NCI-H2107 (cell line): ENCODE results near the gene FBXO42.
A peak's percentile ranks its signal among the peaks of the same experiment; 100 is the strongest.
"Not testable (repeated sequence)": the region's sequence is repeated elsewhere in the genome, so short reads cannot be mapped to it uniquely, and the experiment has no call there.

Source experiments
- DNase-seq: peaks from one replicate; lab custom pipeline; 2025; lab: John Stamatoyannopoulos, UW

Gene FBXO42

DNA sequence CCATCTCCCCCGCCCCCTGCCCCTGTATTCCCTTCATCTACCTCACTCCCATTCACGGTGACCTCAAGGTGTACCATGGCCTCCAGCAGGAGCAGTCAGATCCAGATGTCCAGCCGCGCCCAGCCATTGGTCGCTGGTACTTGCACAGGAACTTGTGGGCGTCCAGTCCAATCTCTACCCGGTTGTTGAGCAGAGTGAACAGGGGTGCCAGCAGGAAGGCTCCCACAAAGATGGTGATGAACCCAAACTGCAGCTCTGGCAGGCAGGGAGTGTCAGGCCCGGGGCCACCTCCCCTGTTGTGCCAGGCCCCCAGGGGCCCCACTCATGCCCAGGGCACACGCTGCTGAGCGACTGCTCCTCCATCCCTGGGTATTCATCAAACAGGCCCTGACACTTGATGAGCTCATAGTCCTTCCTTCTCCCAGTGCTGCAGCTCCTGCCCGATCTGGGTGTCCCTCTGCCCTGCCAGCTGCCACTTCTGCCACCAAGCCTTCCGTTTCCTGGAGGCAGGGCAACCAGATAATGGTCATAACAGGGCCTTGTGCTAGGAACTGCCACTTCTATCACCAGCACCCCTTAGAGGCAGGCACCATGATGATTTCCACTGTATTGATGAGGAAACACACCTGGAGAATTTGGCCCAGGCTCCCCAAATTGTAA is 134.1 kb downstream of the FBXO42 start:
- no peak for DNase-seq

DNA sequence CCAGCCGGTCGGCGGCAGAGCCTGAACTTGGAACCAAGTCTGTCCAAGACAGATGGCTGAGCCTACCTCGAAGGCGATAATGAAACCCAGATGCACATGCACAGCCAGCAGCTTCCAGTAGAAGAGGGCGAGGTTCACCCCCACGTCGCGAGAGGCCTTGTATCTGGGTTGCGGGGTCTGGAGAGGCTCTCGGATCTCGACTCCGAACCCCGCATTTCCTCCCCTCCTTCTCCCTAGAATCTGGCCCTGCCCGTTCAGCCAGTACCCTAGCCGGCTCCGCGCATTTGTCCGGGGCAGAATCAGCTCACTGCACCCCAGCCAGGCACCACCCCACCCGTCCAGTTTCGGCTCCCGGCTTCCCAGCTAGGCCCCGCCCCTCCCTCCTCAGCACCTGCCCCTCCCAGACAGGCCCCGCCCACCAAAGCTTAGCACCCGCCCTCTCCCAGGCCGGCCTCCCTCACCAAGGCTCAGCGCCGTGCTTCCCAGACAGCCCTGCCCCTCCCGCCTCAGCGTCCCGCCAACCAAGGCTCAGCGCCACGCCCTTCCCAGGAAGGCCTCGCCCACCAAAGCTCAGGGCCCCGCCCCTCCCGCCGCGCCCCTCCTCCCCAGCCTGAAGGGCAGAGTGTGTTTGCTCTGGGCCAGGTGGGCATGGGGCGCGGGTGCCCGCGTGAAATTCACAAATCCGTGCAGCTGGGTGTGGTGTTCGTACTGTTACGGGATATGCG is 135.1 kb downstream of the FBXO42 start:
- DNase-seq, result peak; percentile 95

DNA sequence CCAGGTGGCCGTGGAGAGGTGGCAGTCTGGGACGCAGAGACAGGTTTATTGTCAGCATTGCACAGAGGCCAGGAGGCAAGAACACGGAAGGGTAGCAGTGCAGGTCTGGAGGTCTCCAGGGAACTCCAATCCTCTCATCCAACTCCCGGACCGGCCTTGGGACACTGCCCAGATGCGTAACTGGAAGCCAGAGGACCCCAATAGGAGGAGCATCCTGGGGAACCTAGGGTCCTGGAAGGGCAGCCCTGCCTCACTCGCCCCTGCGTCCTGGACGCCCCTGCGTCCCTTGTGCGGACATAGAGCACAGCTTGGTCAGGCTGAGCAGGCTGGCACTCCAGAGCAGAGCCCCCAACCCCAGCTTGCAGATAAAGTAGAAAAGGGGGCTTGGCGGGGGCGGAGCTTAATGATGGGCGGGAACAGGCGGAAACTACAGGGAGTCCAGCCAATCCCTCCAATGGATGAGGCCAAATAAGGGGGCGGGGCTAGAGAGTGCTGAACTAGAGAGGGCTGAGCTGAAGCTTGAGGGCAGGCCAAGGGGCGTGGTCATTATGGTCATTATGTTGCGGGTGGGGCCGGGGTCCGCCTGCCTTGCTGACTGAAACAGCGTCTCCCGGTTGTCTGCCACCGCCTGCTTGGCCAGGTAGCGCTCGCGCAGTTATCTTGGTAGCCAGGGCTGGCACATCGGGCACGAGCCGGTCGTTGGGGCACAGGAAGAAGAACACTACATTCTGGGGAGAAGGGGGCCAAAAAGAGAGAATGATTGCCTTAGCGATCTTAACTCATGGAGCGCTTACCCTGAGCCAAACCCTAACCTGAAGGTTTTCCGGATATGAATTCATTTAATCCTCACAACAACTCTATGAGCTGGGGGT is 136.2 kb downstream of the FBXO42 start:
- DNase-seq, result peak; percentile 26

DNA sequence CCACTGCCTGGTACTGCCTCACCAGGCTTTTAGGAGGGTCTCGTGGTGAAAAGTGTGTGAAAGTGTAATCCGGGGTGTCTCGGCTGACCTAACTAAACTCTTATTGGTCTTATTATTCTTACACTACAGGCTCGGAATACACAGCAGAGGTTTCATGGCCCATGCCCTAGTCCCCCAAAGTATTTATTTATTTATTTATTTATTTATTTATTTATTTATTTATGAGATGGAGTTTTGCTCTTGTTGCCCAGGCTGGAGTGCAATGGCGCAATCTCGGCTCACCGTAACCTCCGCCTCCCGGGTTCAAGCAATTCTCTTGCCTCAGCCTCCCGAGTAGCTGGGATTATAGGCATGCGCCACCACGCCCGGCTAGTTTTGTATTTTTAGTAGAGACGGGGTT is 137.0 kb downstream of the FBXO42 start:
- not testable (repeated sequence) for DNase-seq

DNA sequence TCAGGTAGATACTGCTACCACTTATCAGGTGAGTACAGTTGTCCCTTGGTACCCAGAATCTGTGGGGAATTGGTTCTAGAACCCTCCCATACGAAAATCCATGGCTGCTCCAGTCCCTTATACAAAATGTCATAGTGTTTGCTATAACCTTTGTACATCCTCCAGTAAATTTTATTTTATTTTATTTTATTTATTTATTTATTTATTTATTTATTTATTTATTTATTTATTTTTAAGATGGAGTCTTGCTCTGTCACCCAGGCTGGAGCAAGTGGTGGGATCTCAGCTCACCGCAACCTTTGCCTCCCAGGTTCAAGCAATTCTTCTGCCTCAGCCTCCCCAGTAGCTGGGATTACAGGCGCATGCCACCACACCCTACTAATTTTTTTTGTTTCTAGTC is 138.7 kb downstream of the FBXO42 start:
- DNase-seq, result not testable (repeated sequence)

DNA sequence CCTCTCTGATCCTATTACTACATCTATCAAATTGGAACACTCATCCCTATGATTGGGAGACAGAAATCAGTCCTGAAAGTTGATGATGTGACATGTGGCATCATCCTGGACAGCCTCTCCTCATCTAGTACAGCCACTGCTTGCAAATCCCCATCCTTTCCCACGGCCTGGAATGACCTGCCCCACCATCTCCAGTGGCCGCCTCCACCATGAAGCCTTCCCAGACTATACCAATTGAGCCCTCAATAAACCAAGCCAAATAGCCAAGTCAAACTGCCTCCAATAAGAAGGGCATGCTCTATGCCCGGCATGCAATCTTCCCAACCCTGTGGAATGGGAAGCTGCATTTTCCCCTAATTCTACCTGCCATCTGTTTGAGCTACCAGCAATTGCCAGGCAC is 139.3 kb downstream of the FBXO42 start:
- DNase-seq, result no peak

DNA sequence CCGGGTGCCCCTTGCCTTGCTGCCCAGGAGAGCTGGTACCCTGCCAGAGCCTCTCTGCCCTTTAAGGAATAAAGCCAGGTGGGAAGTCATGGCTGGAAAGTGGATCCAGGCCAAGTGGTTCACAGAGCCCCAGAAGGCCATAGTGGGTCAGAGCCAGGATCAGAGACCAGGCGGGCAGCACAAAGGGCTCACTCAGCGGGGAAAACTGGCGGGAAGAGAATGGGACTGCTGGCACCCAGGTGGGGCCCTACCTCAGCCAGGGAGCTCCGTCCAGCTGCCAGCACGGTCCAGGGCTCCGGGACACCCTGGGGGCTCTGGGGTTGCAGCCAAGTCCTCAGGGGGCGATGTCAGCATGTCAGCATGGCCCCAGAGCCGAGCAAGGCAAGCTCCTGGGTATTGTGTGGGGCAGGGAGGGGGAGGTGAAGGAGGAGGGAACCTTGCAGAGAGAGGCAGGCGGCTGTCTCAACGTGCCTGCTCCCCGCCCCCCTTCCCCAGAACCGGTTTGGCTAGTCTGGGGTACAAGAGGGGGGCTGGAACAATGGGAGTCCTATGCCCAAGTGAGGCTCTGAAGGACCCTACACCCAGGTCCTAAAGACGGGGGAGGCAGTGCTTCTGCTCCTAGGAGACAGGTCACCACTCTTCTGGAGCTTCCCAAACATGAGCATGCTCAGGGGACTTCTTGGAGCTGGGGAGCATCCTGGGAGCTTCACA is 139.9 kb downstream of the FBXO42 start, which contains the start of gene ARHGEF19:
Gene ARHGEF19 (minus strand): TSS at position 402 of the 711 bp plus-strand sequence. CDS start 3,598 bp downstream, outside the sequence.
- no peak for DNase-seq

DNA sequence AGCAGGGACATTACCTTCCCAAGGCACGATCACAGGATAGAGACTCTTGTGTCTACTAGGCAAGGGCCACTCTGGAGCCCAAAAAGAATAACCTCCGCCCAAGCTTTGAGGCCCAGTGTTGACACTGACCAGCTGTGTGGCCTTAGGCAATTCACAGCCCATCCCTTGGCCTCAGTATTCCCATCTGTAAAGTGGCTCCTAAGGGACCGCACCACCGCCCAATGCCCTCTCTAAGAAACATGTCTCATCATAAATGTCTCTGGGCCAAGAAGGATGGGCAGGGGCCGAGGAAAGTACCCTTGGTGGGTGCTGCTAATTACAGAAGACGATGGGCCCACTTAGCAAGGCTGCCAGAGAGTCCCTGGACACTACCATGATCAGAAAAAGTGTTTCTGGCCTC is 140.5 kb downstream of the FBXO42 start:
- no peak for DNase-seq

DNA sequence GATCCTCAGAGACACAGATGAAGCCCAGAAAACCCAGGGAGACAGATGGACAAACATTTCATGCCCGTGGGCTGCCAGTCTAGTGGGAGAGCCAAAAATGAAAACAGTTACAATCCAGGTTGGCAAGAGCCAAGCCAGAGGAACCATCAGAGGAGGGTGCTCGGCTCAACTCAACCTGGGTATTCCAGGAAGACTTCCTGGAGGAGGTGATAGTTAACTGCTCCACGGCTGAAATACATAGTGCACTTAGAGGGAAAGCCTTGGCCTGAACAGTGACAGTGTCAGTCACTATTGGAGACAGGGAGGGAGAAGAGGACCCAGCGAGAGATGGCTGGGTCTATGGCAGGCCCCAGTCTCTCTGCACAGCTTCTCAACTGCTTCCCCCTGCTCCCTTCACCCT is 141.7 kb downstream of the FBXO42 start:
- DNase-seq, result no peak

DNA sequence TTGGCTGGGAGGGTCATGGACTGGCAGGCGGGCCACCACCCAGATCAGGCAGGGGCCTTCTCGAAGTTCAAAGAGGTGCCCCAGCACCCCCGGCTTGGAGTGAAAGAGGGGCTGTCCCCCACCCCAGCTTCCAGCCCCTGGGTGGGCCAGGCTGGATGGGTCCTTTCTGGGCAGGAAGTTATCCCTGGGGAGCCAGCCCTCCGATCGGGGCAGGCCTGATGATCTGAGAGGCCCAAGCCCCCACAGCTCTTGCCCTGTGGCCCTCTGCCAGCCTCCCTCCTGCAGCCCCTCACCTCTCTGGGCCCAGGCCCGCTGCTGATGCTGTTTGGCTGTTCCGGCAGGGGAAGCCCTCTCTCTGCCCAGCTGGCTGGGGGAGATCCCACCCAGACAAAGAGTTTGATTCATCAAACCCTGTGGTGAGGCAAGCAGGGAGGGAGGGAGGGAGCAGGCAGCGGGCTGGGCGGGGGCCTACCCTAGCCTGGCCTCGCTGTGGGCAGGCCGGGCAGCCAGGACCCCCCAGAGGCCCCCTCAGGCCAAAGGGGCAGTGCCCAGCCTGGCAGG is 142.4 kb downstream of the FBXO42 start:
- no peak for DNase-seq

DNA sequence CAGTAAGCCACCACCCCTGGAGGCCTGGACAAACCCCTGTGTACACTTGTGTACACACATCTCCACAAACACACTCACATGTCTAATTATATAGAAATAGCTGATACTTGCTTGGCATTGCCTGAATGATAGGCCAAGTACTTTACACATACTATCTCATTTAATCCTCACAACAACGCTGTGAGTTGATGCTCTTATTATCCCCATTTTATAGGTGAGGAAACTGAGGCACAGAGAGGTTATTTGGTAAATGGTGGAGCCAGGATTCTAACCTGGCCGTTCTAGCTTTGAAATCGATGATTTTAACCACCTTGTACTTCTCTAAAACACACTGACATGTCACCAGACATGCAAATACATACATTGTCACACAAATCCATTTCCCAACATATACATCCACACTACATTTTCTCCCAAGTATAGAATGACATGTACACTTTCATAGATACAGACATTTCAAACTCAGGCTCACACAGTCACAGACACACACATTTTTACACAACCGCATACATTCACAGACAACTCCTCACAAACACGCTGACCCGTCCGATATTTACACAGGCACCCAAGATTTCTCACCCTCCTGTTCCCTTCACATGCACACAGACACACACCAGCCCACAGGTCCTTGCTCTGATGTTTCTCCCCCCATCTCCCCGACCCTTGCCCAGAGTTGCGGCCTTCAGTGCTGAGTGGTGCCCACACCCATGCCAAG is 143.0 kb downstream of the FBXO42 start:
- no peak for DNase-seq

DNA sequence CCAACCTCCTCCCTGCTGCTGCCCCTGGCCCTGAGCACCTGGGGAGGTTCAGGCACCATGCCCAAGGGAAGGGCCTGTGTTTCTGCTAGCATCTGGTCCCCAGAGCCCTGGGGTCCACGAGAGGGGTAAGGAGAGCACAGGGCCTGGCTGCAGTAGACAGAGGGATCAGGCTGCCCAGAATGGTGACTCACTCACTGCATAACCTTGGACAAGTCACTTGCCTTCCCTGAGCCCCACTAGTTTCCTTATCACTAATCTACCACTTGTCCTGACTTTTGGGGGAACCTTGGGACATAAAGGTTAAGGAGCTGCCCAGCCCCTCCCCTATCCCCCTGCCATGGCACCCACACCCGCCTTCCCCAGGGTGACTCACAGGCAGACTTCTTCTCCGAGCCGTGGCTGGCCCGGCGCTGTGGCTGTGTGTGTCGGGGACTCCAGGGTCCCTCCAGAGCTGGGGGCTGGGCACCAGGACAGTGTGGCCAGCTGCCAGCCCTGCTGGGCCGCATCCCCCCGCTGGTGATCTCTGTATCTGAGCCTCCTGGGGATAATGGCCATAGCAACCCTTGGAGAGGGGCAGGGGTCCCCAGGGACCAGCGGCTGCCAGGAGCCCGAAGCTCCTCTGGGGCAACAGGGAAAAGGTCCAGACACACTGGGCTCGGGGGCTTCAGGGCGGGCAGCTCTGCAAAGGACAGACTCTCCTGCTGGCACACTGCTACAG is 143.9 kb downstream of the FBXO42 start:
- no peak for DNase-seq

DNA sequence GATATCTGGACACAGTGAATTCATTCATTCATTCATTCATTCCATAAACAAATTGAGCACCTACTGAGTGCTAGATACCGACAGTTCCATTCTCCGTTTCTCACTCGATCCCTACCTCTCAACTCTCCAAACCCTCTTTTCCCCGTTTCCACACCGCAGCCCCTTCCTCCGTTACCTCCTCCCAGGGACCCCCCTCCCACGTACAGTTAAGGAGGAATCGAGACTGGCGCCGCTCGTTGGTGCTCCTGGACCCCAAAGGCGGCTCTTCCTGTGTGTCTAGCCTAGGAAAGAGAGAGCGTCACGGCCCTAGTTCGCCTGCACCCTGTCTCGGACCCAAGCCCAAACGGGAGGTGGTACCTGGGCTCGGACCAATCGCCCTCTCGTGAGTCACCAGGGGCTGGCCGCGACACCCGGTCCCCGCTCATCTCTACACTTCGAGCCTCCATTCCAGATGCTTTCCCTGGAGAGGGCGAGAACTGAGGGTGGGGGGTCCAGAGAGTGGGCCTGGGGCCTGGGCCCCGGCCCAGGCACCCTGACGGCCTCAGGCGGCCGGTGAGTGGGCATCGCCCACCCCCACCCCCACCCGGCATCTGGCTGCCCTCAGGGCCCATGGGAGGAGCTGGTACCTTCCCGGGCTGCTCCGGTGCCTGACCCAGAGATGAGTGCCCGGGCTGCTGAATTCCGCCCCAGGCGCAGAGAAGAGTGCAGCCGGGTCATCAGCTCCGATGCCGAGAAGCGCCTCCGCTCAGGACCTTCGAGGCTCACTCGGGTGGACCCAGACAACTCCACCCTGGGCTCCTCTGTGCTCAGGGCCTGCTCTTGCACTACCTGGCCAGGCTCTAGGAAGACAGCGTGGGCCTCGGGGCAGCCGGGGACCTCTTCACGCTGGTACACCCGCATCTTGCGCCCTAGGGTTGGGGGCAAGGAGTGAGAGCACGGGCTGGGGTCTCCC is 144.7 kb downstream of the FBXO42 start:
- no peak for DNase-seq

DNA sequence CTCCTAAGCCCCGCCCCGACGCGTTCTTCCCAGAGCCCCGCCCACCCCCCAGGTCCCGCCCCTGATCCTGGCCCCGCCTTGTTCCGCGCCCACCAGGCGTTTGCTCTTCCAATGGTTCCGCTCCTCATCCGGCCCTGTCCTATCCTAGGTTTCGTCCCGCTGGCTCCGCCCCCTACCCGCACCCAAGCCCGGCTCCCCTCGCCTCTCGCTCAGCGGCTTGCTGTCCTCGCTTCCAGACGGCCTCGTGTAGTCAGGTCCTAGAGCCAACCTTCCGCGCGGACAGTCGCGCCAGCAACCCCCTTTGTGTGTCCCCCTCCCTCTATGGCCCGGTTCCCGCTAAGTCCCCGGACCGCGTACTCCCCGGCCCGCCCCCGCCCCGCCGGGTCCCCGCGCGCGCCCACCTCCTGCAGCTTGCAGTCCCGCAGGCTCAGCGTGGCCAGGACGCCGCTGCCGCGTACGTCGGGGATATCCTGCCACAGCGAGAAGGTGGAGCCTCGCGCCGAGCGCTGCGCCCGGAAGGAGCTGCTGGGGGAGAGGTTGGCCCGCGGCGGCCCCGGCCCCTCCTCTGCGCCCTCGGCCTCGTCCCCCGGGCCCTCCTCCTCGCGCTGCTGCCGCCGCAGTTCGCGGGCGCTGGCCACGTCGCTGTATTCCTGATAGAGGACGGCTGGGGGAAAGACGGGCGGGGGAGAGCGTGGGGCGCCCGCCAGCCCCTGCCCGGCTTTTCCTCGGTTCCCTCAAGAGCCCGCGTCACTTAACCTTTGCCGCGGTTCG is 145.5 kb downstream of the FBXO42 start:
- peak; percentile 90 for DNase-seq

DNA sequence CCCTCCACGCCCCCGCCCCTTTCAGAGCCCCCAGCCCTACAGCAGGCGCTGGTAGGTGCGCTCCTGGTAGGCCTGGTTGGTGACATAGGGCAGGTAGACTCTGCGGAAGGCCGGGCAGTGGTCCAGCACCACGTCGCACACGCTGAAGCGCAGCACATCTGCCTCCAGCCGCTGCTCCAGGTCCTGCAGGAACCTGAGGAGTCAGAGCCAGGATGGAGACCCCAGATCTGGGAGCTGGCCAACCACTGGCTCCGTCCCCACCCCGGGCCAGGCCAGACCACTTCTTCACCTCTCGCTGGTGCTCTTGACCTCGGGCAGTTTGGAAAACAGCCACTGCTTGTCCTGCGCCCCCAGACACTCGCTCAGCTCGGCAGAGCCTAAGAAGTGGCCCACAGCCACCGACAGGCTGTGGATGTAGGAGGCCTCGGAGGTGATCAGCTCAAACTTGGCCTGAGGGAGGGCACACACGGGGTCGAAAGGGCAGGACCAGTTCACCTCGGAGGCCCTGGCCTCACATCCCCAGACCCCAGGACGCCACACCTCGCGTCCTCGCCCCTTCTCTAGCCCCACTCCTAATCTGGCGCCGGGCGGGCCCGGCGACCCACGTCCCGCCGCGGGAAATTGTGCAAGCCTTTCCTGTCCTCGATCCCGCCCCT is 146.3 kb downstream of the FBXO42 start:
- DNase-seq, result no peak

DNA sequence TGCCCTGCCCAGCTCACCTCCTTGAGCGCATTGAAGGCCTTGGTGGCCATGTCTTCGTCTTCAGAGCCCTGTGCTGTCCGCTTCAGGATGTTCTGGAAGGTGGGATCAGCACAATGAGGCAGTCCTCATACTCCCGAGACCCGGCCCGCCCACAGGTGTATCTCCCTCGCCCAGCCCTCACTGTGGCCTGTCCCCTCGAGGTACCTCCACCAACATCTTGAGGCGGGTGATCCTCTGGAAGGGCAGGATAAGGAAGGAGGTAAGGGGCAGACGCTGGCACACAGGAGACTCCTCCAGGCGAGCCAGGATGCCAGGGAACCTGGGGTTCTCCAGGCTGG is 147.0 kb downstream of the FBXO42 start:
- no peak for DNase-seq

DNA sequence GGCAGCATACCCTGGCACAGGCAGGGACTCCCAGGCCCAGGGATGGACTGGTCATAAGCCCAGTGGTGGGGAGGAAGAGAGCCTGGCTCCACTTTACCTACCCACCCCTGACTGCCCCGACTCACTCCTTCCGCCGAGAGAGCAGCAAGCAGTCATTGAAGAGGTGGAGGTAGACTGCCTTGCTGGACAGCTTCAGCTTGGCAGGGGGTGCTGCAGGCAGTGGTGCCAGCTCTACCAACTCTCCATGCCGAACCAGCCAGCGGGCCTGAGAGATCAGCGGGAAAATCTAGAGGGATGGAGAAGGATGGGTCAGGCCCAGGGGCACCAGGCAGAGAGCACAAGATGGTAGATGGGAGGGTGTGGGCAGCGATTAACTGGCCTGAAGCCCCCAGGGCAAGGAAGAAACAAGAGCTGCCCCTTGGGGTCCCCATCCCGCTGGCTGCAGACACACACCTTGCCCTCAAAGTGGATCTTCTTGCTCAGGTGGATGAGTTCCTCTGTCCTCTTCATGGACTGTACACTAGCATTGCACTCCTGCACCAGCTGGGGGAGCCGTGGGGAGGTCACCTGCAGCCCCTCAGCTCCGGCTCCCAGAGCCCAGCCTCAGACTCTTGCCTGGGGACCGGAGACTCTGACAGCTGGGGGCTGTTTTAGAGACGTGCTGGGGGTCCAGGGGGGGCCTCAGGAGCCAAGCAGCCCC is 147.5 kb downstream of the FBXO42 start:
- DNase-seq, result no peak
